ENCODE results near the gene CYTH3.

- TF ChIP-seq, protein P1, sequence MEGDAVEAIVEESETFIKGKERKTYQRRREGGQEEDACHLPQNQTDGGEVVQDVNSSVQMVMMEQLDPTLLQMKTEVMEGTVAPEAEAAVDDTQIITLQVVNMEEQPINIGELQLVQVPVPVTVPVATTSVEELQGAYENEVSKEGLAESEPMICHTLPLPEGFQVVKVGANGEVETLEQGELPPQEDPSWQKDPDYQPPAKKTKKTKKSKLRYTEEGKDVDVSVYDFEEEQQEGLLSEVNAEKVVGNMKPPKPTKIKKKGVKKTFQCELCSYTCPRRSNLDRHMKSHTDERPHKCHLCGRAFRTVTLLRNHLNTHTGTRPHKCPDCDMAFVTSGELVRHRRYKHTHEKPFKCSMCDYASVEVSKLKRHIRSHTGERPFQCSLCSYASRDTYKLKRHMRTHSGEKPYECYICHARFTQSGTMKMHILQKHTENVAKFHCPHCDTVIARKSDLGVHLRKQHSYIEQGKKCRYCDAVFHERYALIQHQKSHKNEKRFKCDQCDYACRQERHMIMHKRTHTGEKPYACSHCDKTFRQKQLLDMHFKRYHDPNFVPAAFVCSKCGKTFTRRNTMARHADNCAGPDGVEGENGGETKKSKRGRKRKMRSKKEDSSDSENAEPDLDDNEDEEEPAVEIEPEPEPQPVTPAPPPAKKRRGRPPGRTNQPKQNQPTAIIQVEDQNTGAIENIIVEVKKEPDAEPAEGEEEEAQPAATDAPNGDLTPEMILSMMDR (optimal IDR thresholded peaks at IDR 0.05 in 1 of 3, IDR thresholded peaks at IDR 0.05 in 1 of 3, conservative IDR thresholded peaks at IDR 0.05 in 1 of 3; ENCODE audit: extremely low read depth in 1 of 3, insufficient read depth in 2 of 3, low read length in 3 of 3), result no peak
- no peak for TF ChIP-seq EZH2 (IDR thresholded peaks at IDR 0.05; ENCODE audit: low read length)
These were observed 45.5 kb upstream of the CYTH3 start for GRCh38 chr7:6317797-6318438.
